Measurements from ENCODE around the gene MYBPC3. TPM values are rescaled to one million over a fixed set of nuclear protein-coding genes. Genes with fewer than 3 reads are reported as not detected.

Gene MYBPC3
- total and polyA plus RNA-seq, 2 experiments from 2014 or later = not detected

DNA sequence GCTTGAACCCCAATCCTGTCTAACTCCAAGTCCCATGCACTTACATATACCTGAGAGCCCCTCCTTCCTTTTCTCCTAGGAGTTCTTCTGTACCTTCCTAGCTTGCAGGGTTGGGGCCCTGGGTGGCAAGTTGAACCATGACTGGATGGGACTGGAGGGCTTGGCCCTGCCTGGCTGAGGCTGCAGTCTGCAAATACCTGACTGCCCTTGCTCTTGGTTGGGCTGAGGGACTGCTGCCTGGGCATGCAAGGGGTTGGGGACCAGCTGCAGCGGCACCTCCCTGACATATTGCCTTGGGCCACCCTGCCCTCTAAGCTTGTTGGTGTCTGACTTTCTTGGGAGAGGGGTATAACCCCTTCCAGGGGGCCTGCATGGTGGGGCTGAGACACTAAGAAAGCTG, 46.0 kb upstream of the MYBPC3 start:
- DNase-seq (ENCODE audit: low spot score) (no peak), ATAC-seq (no peak; the same call in 2 of the 3 replicates)
- no peak overlapping the region for H3K4me3 Mint-ChIP-seq
- H3K27ac Mint-ChIP-seq = peak overlapping the region; percentile 48; the same call in 1 of the 2 replicates
- no peaks in the 10 kb centered on the region for H3K36me3 Mint-ChIP-seq (ENCODE audit: low read depth)
- Histone ChIP-seq H3K4me3 (no peak overlapping the region), H4K20me1 (replicated peaks; ENCODE audit: insufficient read depth) (no peaks in the 10 kb centered on the region), H3K9me2 (ENCODE audit: insufficient read depth) (no peaks in the 10 kb centered on the region), H2AFZ (peak overlapping the region; percentile 85), H3K79me2 (replicated peaks; ENCODE audit: insufficient read depth) (no peaks in the 10 kb centered on the region), H3K27ac (ENCODE audit: low read depth) (no peak overlapping the region), H3K4me2 (no peak overlapping the region), H3K27me3 (ENCODE audit: insufficient read depth) (no peaks in the 10 kb centered on the region), H3F3A (replicated peaks; ENCODE audit: low read depth) (peaks cover 23% of the 10 kb centered on the region; the same call in 1 of the 2 replicates), H3K4me1 (ENCODE audit: insufficient read depth) (peaks cover 21% of the 10 kb centered on the region), H3K36me3 (ENCODE audit: insufficient read depth) (no peaks in the 10 kb centered on the region)
- no peaks in the 10 kb centered on the region for H3K9me3 Mint-ChIP-seq
- TF ChIP-seq, protein P1, sequence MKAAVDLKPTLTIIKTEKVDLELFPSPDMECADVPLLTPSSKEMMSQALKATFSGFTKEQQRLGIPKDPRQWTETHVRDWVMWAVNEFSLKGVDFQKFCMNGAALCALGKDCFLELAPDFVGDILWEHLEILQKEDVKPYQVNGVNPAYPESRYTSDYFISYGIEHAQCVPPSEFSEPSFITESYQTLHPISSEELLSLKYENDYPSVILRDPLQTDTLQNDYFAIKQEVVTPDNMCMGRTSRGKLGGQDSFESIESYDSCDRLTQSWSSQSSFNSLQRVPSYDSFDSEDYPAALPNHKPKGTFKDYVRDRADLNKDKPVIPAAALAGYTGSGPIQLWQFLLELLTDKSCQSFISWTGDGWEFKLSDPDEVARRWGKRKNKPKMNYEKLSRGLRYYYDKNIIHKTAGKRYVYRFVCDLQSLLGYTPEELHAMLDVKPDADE (IDR thresholded peaks at IDR 0.05) = no peak
- no peak for TF ChIP-seq ZNF114 (CRISPR knock-in tag; IDR thresholded peaks at IDR 0.05)
- TF ChIP-seq CREB1 (CRISPR knock-in tag; IDR thresholded peaks at IDR 0.05; ENCODE audit: low read depth) = no peak
- TF ChIP-seq, protein P2, sequence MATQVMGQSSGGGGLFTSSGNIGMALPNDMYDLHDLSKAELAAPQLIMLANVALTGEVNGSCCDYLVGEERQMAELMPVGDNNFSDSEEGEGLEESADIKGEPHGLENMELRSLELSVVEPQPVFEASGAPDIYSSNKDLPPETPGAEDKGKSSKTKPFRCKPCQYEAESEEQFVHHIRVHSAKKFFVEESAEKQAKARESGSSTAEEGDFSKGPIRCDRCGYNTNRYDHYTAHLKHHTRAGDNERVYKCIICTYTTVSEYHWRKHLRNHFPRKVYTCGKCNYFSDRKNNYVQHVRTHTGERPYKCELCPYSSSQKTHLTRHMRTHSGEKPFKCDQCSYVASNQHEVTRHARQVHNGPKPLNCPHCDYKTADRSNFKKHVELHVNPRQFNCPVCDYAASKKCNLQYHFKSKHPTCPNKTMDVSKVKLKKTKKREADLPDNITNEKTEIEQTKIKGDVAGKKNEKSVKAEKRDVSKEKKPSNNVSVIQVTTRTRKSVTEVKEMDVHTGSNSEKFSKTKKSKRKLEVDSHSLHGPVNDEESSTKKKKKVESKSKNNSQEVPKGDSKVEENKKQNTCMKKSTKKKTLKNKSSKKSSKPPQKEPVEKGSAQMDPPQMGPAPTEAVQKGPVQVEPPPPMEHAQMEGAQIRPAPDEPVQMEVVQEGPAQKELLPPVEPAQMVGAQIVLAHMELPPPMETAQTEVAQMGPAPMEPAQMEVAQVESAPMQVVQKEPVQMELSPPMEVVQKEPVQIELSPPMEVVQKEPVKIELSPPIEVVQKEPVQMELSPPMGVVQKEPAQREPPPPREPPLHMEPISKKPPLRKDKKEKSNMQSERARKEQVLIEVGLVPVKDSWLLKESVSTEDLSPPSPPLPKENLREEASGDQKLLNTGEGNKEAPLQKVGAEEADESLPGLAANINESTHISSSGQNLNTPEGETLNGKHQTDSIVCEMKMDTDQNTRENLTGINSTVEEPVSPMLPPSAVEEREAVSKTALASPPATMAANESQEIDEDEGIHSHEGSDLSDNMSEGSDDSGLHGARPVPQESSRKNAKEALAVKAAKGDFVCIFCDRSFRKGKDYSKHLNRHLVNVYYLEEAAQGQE (IDR thresholded peaks at IDR 0.05; ENCODE audit: unreplicated experiment) = no peak
- no peak for TF ChIP-seq JUNB (IDR thresholded peaks at IDR 0.05; ENCODE audit: unreplicated experiment)
- TF ChIP-seq ZNF331 (CRISPR knock-in tag; IDR thresholded peaks at IDR 0.05; ENCODE audit: low read depth) = no peak
- TF ChIP-seq EZH2phosphoT487 (IDR thresholded peaks at IDR 0.05; ENCODE audit: unreplicated experiment) = no peak
- no peak for TF ChIP-seq STAT1 (IDR thresholded peaks at IDR 0.05; ENCODE audit: unreplicated experiment)
- TF ChIP-seq NANOG (IDR thresholded peaks at IDR 0.05; ENCODE audit: borderline replicate concordance) = no peak
- TF ChIP-seq EZH2 (IDR thresholded peaks at IDR 0.05; ENCODE audit: low read depth, unreplicated experiment) = no peak
- TF ChIP-seq, protein P3, sequence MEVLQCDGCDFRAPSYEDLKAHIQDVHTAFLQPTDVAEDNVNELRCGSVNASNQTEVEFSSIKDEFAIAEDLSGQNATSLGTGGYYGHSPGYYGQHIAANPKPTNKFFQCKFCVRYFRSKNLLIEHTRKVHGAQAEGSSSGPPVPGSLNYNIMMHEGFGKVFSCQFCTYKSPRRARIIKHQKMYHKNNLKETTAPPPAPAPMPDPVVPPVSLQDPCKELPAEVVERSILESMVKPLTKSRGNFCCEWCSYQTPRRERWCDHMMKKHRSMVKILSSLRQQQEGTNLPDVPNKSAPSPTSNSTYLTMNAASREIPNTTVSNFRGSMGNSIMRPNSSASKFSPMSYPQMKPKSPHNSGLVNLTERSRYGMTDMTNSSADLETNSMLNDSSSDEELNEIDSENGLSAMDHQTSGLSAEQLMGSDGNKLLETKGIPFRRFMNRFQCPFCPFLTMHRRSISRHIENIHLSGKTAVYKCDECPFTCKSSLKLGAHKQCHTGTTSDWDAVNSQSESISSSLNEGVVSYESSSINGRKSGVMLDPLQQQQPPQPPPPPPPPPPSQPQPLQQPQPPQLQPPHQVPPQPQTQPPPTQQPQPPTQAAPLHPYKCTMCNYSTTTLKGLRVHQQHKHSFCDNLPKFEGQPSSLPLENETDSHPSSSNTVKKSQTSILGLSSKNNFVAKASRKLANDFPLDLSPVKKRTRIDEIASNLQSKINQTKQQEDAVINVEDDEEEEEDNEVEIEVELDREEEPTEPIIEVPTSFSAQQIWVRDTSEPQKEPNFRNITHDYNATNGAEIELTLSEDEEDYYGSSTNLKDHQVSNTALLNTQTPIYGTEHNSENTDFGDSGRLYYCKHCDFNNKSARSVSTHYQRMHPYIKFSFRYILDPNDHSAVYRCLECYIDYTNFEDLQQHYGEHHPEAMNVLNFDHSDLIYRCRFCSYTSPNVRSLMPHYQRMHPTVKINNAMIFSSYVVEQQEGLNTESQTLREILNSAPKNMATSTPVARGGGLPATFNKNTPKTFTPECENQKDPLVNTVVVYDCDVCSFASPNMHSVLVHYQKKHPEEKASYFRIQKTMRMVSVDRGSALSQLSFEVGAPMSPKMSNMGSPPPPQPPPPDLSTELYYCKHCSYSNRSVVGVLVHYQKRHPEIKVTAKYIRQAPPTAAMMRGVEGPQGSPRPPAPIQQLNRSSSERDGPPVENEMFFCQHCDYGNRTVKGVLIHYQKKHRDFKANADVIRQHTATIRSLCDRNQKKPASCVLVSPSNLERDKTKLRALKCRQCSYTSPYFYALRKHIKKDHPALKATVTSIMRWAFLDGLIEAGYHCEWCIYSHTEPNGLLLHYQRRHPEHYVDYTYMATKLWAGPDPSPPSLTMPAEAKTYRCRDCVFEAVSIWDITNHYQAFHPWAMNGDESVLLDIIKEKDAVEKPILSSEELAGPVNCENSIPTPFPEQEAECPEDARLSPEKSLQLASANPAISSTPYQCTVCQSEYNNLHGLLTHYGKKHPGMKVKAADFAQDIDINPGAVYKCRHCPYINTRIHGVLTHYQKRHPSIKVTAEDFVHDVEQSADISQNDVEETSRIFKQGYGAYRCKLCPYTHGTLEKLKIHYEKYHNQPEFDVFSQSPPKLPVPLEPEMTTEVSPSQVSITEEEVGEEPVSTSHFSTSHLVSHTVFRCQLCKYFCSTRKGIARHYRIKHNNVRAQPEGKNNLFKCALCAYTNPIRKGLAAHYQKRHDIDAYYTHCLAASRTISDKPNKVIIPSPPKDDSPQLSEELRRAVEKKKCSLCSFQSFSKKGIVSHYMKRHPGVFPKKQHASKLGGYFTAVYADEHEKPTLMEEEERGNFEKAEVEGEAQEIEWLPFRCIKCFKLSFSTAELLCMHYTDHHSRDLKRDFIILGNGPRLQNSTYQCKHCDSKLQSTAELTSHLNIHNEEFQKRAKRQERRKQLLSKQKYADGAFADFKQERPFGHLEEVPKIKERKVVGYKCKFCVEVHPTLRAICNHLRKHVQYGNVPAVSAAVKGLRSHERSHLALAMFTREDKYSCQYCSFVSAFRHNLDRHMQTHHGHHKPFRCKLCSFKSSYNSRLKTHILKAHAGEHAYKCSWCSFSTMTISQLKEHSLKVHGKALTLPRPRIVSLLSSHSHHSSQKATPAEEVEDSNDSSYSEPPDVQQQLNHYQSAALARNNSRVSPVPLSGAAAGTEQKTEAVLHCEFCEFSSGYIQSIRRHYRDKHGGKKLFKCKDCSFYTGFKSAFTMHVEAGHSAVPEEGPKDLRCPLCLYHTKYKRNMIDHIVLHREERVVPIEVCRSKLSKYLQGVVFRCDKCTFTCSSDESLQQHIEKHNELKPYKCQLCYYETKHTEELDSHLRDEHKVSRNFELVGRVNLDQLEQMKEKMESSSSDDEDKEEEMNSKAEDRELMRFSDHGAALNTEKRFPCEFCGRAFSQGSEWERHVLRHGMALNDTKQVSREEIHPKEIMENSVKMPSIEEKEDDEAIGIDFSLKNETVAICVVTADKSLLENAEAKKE (CRISPR knock-in tag; IDR thresholded peaks at IDR 0.05) = no peak
- no peak for TF ChIP-seq POLR2AphosphoS5 (IDR thresholded peaks at IDR 0.05; ENCODE audit: low read depth)
- TF ChIP-seq, protein P4, sequence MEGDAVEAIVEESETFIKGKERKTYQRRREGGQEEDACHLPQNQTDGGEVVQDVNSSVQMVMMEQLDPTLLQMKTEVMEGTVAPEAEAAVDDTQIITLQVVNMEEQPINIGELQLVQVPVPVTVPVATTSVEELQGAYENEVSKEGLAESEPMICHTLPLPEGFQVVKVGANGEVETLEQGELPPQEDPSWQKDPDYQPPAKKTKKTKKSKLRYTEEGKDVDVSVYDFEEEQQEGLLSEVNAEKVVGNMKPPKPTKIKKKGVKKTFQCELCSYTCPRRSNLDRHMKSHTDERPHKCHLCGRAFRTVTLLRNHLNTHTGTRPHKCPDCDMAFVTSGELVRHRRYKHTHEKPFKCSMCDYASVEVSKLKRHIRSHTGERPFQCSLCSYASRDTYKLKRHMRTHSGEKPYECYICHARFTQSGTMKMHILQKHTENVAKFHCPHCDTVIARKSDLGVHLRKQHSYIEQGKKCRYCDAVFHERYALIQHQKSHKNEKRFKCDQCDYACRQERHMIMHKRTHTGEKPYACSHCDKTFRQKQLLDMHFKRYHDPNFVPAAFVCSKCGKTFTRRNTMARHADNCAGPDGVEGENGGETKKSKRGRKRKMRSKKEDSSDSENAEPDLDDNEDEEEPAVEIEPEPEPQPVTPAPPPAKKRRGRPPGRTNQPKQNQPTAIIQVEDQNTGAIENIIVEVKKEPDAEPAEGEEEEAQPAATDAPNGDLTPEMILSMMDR (conservative IDR thresholded peaks at IDR 0.05; ENCODE audit: low read depth in 2 of 2) = no peak
- H3K27me3 Mint-ChIP-seq (ENCODE audit: insufficient read depth, low read depth, poor library complexity) = peaks cover 15% of the 10 kb centered on the region
- peaks cover 38% of the 10 kb centered on the region for H3K4me1 Mint-ChIP-seq

Measured in GM23338 (cell line).